ENCODE measurements around the gene MS4A2. TPM values are rescaled to one million over a fixed set of nuclear protein-coding genes. Genes with fewer than 3 reads are reported as not detected.

MS4A2 gene
- total RNA-seq: 1 to 10 TPM in 3 of 4 donors, under 1 TPM in 1; 0.75 to 7.3 (median 3.6) TPM

DNA sequence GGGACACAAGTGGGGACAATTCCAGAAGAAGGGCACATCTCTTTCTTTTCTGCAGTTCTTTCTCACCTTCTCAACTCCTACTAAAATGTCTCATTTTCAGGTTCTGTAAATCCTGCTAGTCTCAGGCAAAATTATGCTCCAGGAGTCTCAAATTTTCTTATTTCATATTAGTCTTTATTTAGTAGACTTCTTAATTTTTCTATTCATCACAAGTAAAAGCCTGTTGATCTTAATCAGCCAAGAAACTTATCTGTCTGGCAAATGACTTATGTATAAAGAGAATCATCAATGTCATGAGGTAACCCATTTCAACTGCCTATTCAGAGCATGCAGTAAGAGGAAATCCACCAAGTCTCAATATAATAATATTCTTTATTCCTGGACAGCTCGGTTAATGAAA lies at the start of gene MS4A2:
Gene MS4A2 (plus strand): TSS at position 301 of the 400 bp plus-strand sequence. CDS start 102 bp downstream, outside the sequence.
- TF ChIP-seq, protein P1, sequence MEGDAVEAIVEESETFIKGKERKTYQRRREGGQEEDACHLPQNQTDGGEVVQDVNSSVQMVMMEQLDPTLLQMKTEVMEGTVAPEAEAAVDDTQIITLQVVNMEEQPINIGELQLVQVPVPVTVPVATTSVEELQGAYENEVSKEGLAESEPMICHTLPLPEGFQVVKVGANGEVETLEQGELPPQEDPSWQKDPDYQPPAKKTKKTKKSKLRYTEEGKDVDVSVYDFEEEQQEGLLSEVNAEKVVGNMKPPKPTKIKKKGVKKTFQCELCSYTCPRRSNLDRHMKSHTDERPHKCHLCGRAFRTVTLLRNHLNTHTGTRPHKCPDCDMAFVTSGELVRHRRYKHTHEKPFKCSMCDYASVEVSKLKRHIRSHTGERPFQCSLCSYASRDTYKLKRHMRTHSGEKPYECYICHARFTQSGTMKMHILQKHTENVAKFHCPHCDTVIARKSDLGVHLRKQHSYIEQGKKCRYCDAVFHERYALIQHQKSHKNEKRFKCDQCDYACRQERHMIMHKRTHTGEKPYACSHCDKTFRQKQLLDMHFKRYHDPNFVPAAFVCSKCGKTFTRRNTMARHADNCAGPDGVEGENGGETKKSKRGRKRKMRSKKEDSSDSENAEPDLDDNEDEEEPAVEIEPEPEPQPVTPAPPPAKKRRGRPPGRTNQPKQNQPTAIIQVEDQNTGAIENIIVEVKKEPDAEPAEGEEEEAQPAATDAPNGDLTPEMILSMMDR (IDR thresholded peaks at IDR 0.05; ENCODE audit: low read depth): no peak

GRCh38 chr11:60040109-60040508 lies 48.4 kb upstream of the MS4A2 start, which contains the start of gene OOSP2:
Gene OOSP2 (plus strand): TSS chr11:60040409. CDS start chr11:60040460, 51 bp downstream.
- TF ChIP-seq, protein P1 (IDR thresholded peaks at IDR 0.05; ENCODE audit: low read depth): no peak

DNA sequence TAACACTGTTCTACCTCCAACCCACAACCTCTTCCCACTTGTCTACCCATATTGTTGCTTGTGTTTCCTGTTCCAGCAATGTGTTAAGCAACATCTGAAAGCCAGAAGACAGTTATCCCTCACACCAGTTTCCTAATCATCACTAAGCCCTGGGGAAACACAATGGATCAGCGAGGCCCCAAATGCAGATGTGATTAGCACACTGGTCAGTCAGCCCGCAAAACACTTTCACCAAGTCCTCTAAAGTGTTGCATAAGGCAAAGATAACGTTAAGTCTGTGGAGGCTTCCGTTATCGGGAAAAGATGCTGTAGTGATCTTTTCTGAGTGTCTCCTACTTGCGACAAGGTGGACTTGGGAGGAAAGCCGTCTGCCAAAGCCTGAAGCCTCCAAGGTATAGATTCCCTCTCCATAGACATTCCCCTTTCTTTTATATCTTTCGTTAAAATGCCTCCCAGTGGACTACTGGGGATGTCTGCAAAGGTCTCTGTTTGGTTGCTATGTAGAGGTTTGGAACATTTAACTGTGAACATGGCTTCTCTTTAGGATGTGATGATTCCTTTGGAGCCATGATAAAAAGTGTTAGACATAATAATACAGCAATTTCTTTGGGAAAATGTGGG lies 32.0 kb upstream of the MS4A2 start, which contains the start of gene MS4A3:
Gene MS4A3 (plus strand): TSS at position 317 of the 621 bp plus-strand sequence. CDS start 4,496 bp downstream, outside the sequence.
- TF ChIP-seq, protein P1 (IDR thresholded peaks at IDR 0.05; ENCODE audit: low read depth): no peak

DNA sequence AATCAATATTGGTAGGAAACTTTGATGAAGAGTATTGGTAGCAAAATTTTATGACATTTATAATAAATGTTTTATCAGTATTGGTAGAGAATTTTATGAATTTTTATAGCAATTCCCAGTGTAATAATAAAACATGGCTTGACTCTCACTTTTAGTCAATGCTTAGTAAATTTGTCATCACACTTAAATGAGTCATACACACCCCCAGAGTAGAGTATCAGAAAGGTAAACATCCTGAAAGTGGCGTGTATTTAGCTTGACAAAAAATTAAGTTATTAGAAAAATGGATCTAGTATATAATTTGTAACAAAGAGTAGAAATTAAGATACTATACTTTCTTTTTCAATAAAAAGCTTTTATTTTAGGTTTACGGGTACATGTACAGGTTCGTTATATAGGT lies 29.4 kb upstream of the MS4A2 start:
- TF ChIP-seq, protein P1 (IDR thresholded peaks at IDR 0.05; ENCODE audit: low read depth): no peak

- TF ChIP-seq, protein P1 (IDR thresholded peaks at IDR 0.05; ENCODE audit: low read depth): no peak
Observed at GRCh38 chr11:60059521-60060240, 28.8 kb upstream of the MS4A2 start.

- TF ChIP-seq, protein P1 (IDR thresholded peaks at IDR 0.05; ENCODE audit: low read depth): no peak
Observed at GRCh38 chr11:60064111-60064510, 24.4 kb upstream of the MS4A2 start.

DNA sequence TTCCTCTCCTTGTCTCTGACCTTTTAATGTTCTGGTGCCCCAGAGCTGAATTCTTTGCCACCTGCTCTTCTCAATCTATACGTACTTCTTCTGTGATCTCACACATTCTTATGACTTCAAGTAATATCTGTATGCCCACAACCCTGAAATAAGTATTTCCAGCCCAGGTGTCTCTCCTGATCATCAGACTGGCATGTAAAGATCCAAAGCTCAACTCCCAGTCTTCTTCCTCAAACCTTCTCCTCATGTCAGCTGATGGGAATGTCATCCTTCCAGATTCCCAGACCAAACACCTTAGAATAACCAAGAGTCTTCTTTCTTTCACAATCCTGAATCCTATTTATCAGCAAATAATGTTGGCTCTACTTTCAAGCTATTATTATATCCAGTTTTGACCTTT lies 22.7 kb upstream of the MS4A2 start:
- TF ChIP-seq, protein P1 (IDR thresholded peaks at IDR 0.05; ENCODE audit: low read depth): no peak
